ELF-1 (cell line): ENCODE results near the gene SELP.
"Not testable (repeated sequence)": the region's sequence is repeated elsewhere in the genome, so short reads cannot be mapped to it uniquely, and the experiment has no call there.

Experiments used
- DNase-seq: peaks from one replicate; pipeline ENCODE4 v3.0.0-alpha.2; 2016; ENCODE audit warnings: low read depth, low spot score

Gene SELP

GRCh38 chr1:169630006-169630405, at the start of gene SELP:
Gene SELP (minus strand): TSS chr1:169630124. CDS start chr1:169630074, 50 bp downstream.
- DNase-seq: no peak

GRCh38 chr1:169679692-169680091, 49.8 kb upstream of the SELP start:
- DNase-seq: no peak

- DNase-seq: no peak
These were observed 46.1 kb upstream of the SELP start for GRCh38 chr1:169676001-169676400.

- DNase-seq: no peak
These were observed 40.9 kb upstream of the SELP start for GRCh38 chr1:169670836-169671235.

GRCh38 chr1:169670244-169670643, 40.3 kb upstream of the SELP start:
- DNase-seq: not testable (repeated sequence)

GRCh38 chr1:169667699-169668596, 38.0 kb upstream of the SELP start:
- not testable (repeated sequence) for DNase-seq

- not testable (repeated sequence) for DNase-seq
These were observed 37.3 kb upstream of the SELP start for GRCh38 chr1:169667227-169667639.

GRCh38 chr1:169662680-169663079, 32.8 kb upstream of the SELP start:
- not testable (repeated sequence) for DNase-seq

- not testable (repeated sequence) for DNase-seq
These were observed 31.1 kb upstream of the SELP start for GRCh38 chr1:169661066-169661465.

- DNase-seq: not testable (repeated sequence)
These were observed 28.9 kb upstream of the SELP start for GRCh38 chr1:169658777-169659176.

GRCh38 chr1:169653873-169654272, 23.9 kb upstream of the SELP start:
- DNase-seq: no peak

- no peak for DNase-seq
These were observed 21.1 kb upstream of the SELP start for GRCh38 chr1:169651035-169651434.

GRCh38 chr1:169650551-169650950, 20.6 kb upstream of the SELP start:
- no peak for DNase-seq

GRCh38 chr1:169648709-169649108, 18.8 kb upstream of the SELP start:
- DNase-seq: no peak

GRCh38 chr1:169648187-169648586, 18.3 kb upstream of the SELP start:
- DNase-seq: no peak

GRCh38 chr1:169647512-169647911, 17.6 kb upstream of the SELP start:
- no peak for DNase-seq

GRCh38 chr1:169644297-169644696, 14.4 kb upstream of the SELP start:
- no peak for DNase-seq

GRCh38 chr1:169634877-169635276, 5.0 kb upstream of the SELP start:
- no peak for DNase-seq

GRCh38 chr1:169634145-169634544, 4.2 kb upstream of the SELP start:
- DNase-seq: no peak

- no peak for DNase-seq
These were observed 1.3 kb upstream of the SELP start for GRCh38 chr1:169631249-169631648.

GRCh38 chr1:169624912-169625311, 5.0 kb downstream of the SELP start:
- no peak for DNase-seq

GRCh38 chr1:169624122-169624521, 5.8 kb downstream of the SELP start:
- no peak for DNase-seq
